Inflammatory macrophage treated with lipopolysaccharide for 1 hour (primary cell): ENCODE data around the gene TAS2R19.

ENCODE experiments used
- DNase-seq, 2 donors: peaks; one replicate each; pipeline ENCODE4 v3.0.0-alpha.2; 2020 to 2022

Gene TAS2R19

DNA sequence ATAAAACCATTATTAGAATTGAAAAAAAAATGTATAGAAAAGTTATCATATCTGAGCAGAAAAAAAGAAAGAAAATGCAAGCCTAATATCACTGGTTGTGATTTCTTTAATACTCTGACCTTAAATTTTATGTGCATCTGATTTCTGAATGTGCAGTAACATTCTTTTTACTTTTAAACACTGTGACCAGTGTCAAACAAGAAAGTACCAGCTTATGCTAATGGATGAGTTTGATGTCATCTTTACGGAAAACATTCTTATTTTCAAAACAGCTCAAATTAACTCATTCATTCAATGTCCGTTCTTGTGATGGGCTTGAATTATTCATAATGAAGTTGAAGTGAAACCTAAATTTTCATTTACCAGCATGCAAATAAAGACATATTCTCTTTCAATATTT is 35.6 kb downstream of the TAS2R19 start, which contains the start of gene TAS2R50:
Gene TAS2R50 (minus strand): TSS at position 101 of the 400 bp plus-strand sequence. CDS start 52 bp downstream, at position 49.
- DNase-seq = no peak

DNA sequence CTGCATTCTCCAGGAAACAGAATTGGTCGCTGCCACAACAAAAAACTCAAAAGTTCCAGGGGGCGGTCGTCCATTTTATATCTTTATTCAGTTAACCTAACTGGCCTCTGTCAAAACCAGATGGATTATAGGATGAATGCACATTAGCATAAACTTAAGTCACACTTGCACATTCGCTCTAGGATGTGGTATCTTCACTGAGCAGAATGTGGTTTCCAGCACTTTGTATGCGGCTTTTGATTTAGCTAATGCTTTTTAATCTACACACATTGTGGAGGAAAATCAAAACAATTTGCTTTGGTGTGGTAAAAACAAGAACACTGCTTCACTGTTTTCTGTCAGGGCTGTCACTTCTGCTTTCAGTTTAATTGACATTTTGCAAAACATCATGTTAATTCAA is 40.2 kb downstream of the TAS2R19 start:
- no peak for DNase-seq

DNA sequence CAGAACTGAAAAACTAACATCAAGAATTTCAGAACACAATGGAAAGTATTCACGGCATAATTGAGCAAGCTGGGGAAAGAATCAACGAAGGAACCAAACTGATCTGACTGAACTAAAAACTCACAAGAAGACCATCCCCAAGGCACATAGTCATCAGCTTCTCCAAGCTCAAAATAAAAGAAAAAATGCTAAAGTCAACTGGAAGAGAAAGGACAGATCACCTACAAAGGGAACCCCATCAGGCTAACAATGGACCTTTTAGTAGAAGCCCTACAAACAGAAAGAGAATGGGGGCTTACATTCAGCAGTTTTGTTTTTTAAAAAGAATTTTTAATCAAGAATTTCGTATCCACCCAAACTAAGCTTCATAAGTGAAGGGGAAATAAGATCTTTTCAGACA is 47.5 kb downstream of the TAS2R19 start:
- no peak for DNase-seq
